Neuronal stem cell (in vitro differentiated cells): ENCODE results near the gene RUNX2.

Source experiments
- DNase-seq: peaks from one replicate; pipeline ENCODE4 v3.0.0-alpha.2; 2013; ENCODE audit warnings: low spot score
- H2AFZ ChIP-seq: one replicate; pipeline ENCODE4 v1.6.1; 2013; ENCODE audit warnings: mild to moderate bottlenecking, low read length, inconsistent platforms
- H2AK5ac ChIP-seq: 2 replicates; pipeline ENCODE4 v1.6.1; 2013; ENCODE audit warnings: low read depth, mild to moderate bottlenecking, inconsistent platforms, low read length, moderate library complexity, mixed read lengths
- H2BK120ac ChIP-seq: 2 replicates; pipeline ENCODE4 v1.6.1; 2013; ENCODE audit warnings: low read depth, mild to moderate bottlenecking, inconsistent platforms, low read length, moderate library complexity, mixed read lengths
- H2BK12ac ChIP-seq: one replicate; pipeline ENCODE4 v1.6.1; 2013; ENCODE audit warnings: low read length, inconsistent platforms
- H2BK15ac ChIP-seq: 2 replicates; pipeline ENCODE4 v1.6.1; 2013; ENCODE audit warnings: mild to moderate bottlenecking, low read length, inconsistent platforms, mixed read lengths
- H2BK5ac ChIP-seq: one replicate; pipeline ENCODE4 v1.6.1; 2013; ENCODE audit warnings: inconsistent platforms, mild to moderate bottlenecking, low read length, moderate library complexity
- H3K14ac ChIP-seq: one replicate; pipeline ENCODE4 v1.6.1; 2013; ENCODE audit warnings: low read length, inconsistent platforms
- H3K18ac ChIP-seq: 2 replicates; pipeline ENCODE4 v1.6.1; 2013; ENCODE audit warnings: low read length, inconsistent platforms
- H3K23ac ChIP-seq: 2 replicates; pipeline ENCODE4 v1.6.1; 2013; ENCODE audit warnings: low read depth, mild to moderate bottlenecking, mixed read lengths, low read length, inconsistent platforms; ENCODE audit not compliant: poor library complexity
- H3K27ac ChIP-seq: replicated peaks from 3 replicates; pipeline ENCODE4 v1.5.1; 2013; ENCODE audit warnings: low read length, inconsistent platforms
- H3K27me3 ChIP-seq, 3 experiments: 2 replicates each; pipeline ENCODE4 v1.6.1; 2013; ENCODE audit warnings: low read length in 3 of 3, mild to moderate bottlenecking in 2 of 3, inconsistent platforms in 1 of 3, low read depth in 1 of 3, mixed read lengths in 1 of 3, moderate library complexity in 1 of 3; ENCODE audit not compliant: control insufficient read depth in 3 of 3, insufficient read depth in 3 of 3
- H3K36me3 ChIP-seq, 2 donors: replicated peaks in 1 of 2; 2 replicates each; pipeline ENCODE4 v1.6.1; 2013; ENCODE audit warnings: low read length in 2 of 2; ENCODE audit not compliant: control insufficient read depth in 2 of 2, insufficient read depth in 2 of 2
- H3K4ac ChIP-seq: 2 replicates; pipeline ENCODE4 v1.6.1; 2013; ENCODE audit warnings: inconsistent platforms, mild to moderate bottlenecking, low read length, moderate library complexity
- H3K4me1 ChIP-seq, 2 donors: 1 replicate in 1 of 2; 2 replicates in 1 of 2; pipeline ENCODE4 v1.6.1; 2013; ENCODE audit warnings: low read length in 2 of 2, low read depth in 1 of 2; ENCODE audit not compliant: control insufficient read depth in 2 of 2, insufficient read depth in 1 of 2
- H3K4me2 ChIP-seq: one replicate; pipeline ENCODE4 v1.6.1; 2013; ENCODE audit warnings: mild to moderate bottlenecking, low read length, inconsistent platforms; ENCODE audit not compliant: insufficient read depth, poor library complexity, severe bottlenecking
- H3K4me3 ChIP-seq, 2 donors: 2 replicates each; pipeline ENCODE4 v1.5.1; 2013; ENCODE audit warnings: low read length in 2 of 2, mild to moderate bottlenecking in 2 of 2, inconsistent platforms in 1 of 2, moderate library complexity in 1 of 2
- H3K79me1 ChIP-seq: one replicate; pipeline ENCODE4 v1.6.1; 2013; ENCODE audit warnings: low read depth, mild to moderate bottlenecking, inconsistent platforms, low read length, moderate library complexity
- H3K9ac ChIP-seq: one replicate; pipeline ENCODE4 v1.6.1; 2013; ENCODE audit warnings: mild to moderate bottlenecking, low read depth, low read length, inconsistent platforms; ENCODE audit not compliant: poor library complexity
- H3K9me3 ChIP-seq, 2 donors: replicated peaks in 1 of 2; 2 replicates each; pipeline versions ENCODE3 to v1.6.1; 2013; ENCODE audit warnings: low read length in 2 of 2, mild to moderate bottlenecking in 2 of 2, inconsistent platforms in 1 of 2, low read depth in 1 of 2, mixed read lengths in 1 of 2, moderate library complexity in 1 of 2; ENCODE audit not compliant: control insufficient read depth in 2 of 2, insufficient read depth in 1 of 2
- H4K8ac ChIP-seq: one replicate; pipeline ENCODE4 v1.6.1; 2013; ENCODE audit warnings: low read depth, mild to moderate bottlenecking, inconsistent platforms, low read length, moderate library complexity
- H4K91ac ChIP-seq: one replicate; pipeline ENCODE4 v1.6.1; 2013; ENCODE audit warnings: low read length, low read depth, mild to moderate bottlenecking, inconsistent platforms; ENCODE audit not compliant: poor library complexity
- WGBS, 2 donors: extraction: QIAGEN DNeasy Blood & Tissue Kit; methylation state at CpG; one replicate each; pipeline ENCODE4 v1.1.7; 2013; ENCODE audit warnings: missing lambda C conversion rate in 2 of 2, mixed read lengths in 1 of 2; ENCODE audit not compliant: insufficient read length in 2 of 2, insufficient replicate concordance in 1 of 2; ENCODE audit errors: extremely low coverage in 2 of 2; 5-methylcytosine and 5-hydroxymethylcytosine counted together

The RUNX2 gene

GRCh38 chr6:45467853-45468252, 139.7 kb downstream of the RUNX2 start:
- H2BK15ac ChIP-seq = no peak overlapping the region
- no peaks in the 10 kb centered on the region for H3K4me1 ChIP-seq
- no peak overlapping the region for H3K4ac ChIP-seq
- H3K4me2 ChIP-seq = no peak overlapping the region
- H3K14ac ChIP-seq = no peak overlapping the region
- no peak overlapping the region for H3K4me3 ChIP-seq
- H4K91ac ChIP-seq = no peak overlapping the region
- H2BK120ac ChIP-seq = no peak overlapping the region
- no peak overlapping the region for H3K23ac ChIP-seq
- H2BK5ac ChIP-seq = no peak overlapping the region
- no peak overlapping the region for H4K8ac ChIP-seq
- no peak overlapping the region for H3K27ac ChIP-seq
- no peak overlapping the region for H2AFZ ChIP-seq
- no peak overlapping the region for H2BK12ac ChIP-seq
- H3K9ac ChIP-seq = no peak overlapping the region
- H3K27me3 ChIP-seq = no peaks in the 10 kb centered on the region
- 100% methylated on average over 1 of the region's 3 CpGs; no CpG with 5 or more reads in 1 of the 2 donors for WGBS, 2 donors
- DNase-seq = no peak
- peaks cover 0 to 87% of the 10 kb centered on the region in 2 donors for H3K36me3 ChIP-seq
- no peak overlapping the region for H3K18ac ChIP-seq
- no peaks in the 10 kb centered on the region for H3K79me1 ChIP-seq
- no peaks in the 10 kb centered on the region for H3K9me3 ChIP-seq
- H2AK5ac ChIP-seq = no peak overlapping the region

GRCh38 chr6:45469663-45470062, 141.5 kb downstream of the RUNX2 start:
- peaks cover 0 to 89% of the 10 kb centered on the region in 2 donors for H3K36me3 ChIP-seq
- no peak overlapping the region for H3K27ac ChIP-seq
- no peak overlapping the region for H2BK15ac ChIP-seq
- H4K8ac ChIP-seq = no peak overlapping the region
- H3K14ac ChIP-seq = no peak overlapping the region
- no peak overlapping the region for H2AK5ac ChIP-seq
- no peak overlapping the region for H3K18ac ChIP-seq
- DNase-seq = no peak
- H2BK120ac ChIP-seq = no peak overlapping the region
- no peak overlapping the region for H3K23ac ChIP-seq
- H3K9me3 ChIP-seq = no peaks in the 10 kb centered on the region
- H2BK12ac ChIP-seq = no peak overlapping the region
- no peak overlapping the region for H4K91ac ChIP-seq
- no peaks in the 10 kb centered on the region for H3K4me1 ChIP-seq
- H3K79me1 ChIP-seq = no peaks in the 10 kb centered on the region
- no peak overlapping the region for H2BK5ac ChIP-seq
- H3K27me3 ChIP-seq = no peaks in the 10 kb centered on the region
- H3K4me2 ChIP-seq = no peak overlapping the region
- no peak overlapping the region for H2AFZ ChIP-seq
- no peak overlapping the region for H3K9ac ChIP-seq
- no CpG with 5 or more reads among the region's 4 CpGs for WGBS, 2 donors
- no peak overlapping the region for H3K4me3 ChIP-seq
- H3K4ac ChIP-seq = no peak overlapping the region

GRCh38 chr6:45470131-45470738, 142.1 kb downstream of the RUNX2 start:
- no CpG with 5 or more reads among the region's 4 CpGs for WGBS, 2 donors
- H3K79me1 ChIP-seq = no peaks in the 10 kb centered on the region
- H3K4me3 ChIP-seq = no peak overlapping the region
- H3K4me2 ChIP-seq = no peak overlapping the region
- no peak overlapping the region for H2AFZ ChIP-seq
- no peak overlapping the region for H4K91ac ChIP-seq
- no peak overlapping the region for H3K9ac ChIP-seq
- no peak overlapping the region for H2BK120ac ChIP-seq
- no peak overlapping the region for H2AK5ac ChIP-seq
- no peak overlapping the region for H2BK15ac ChIP-seq
- no peak overlapping the region for H3K23ac ChIP-seq
- no peaks in the 10 kb centered on the region for H3K27me3 ChIP-seq
- no peak overlapping the region for H3K14ac ChIP-seq
- no peak overlapping the region for H3K18ac ChIP-seq
- H2BK12ac ChIP-seq = no peak overlapping the region
- peaks cover 0 to 84% of the 10 kb centered on the region in 2 donors for H3K36me3 ChIP-seq
- DNase-seq = no peak
- no peak overlapping the region for H4K8ac ChIP-seq
- no peaks in the 10 kb centered on the region for H3K9me3 ChIP-seq
- no peak overlapping the region for H2BK5ac ChIP-seq
- H3K27ac ChIP-seq = no peak overlapping the region
- H3K4me1 ChIP-seq = no peaks in the 10 kb centered on the region
- H3K4ac ChIP-seq = no peak overlapping the region

- no peak overlapping the region for H2BK12ac ChIP-seq
- H3K4me3 ChIP-seq = no peak overlapping the region
- H3K23ac ChIP-seq = no peak overlapping the region
- no CpG with 5 or more reads among the region's 7 CpGs for WGBS, 2 donors
- H2AK5ac ChIP-seq = no peak overlapping the region
- no peaks in the 10 kb centered on the region for H3K27me3 ChIP-seq
- H3K79me1 ChIP-seq = no peaks in the 10 kb centered on the region
- no peak overlapping the region for H2BK5ac ChIP-seq
- H3K14ac ChIP-seq = no peak overlapping the region
- H3K9ac ChIP-seq = no peak overlapping the region
- peaks cover 0 to 82% of the 10 kb centered on the region in 2 donors for H3K36me3 ChIP-seq
- no peak overlapping the region for H2AFZ ChIP-seq
- H3K9me3 ChIP-seq = no peaks in the 10 kb centered on the region
- no peak overlapping the region for H4K8ac ChIP-seq
- H3K4me1 ChIP-seq = no peaks in the 10 kb centered on the region
- no peak overlapping the region for H3K4ac ChIP-seq
- H3K27ac ChIP-seq = no peak overlapping the region
- no peak overlapping the region for H2BK120ac ChIP-seq
- DNase-seq = no peak
- no peak overlapping the region for H2BK15ac ChIP-seq
- no peak overlapping the region for H4K91ac ChIP-seq
- no peak overlapping the region for H3K4me2 ChIP-seq
- no peak overlapping the region for H3K18ac ChIP-seq
These were observed 144.3 kb downstream of the RUNX2 start for GRCh38 chr6:45472382-45472781.
